Gastroesophageal sphincter (tissue), 3 donors: Measurements from ENCODE around the gene ARL6IP1.
"Not testable (repeated sequence)": the region's sequence is repeated elsewhere in the genome, so short reads cannot be mapped to it uniquely, and the experiment has no call there.

ENCODE experiments used
- CTCF ChIP-seq, 4 experiments: fragments of 200-600 bp in 2 of 4; fragments of 450-650 bp in 2 of 4; sonication (generic) in 1 of 4; IDR thresholded peaks; one replicate each; pipeline ENCODE4 v1.5.1; 2017 to 2019; ENCODE audit warnings: antibody characterized with exemption in 4 of 4, mild to moderate bottlenecking in 2 of 4, moderate library complexity in 2 of 4
- EP300 ChIP-seq: sonication (generic); formaldehyde crosslinking; IDR thresholded peaks from one replicate; pipeline ENCODE4 v1.6.1; 2017; ENCODE audit warnings: antibody characterized with exemption, mild to moderate bottlenecking
- POLR2A ChIP-seq, 2 donors: fragments of 450-650 bp; IDR thresholded peaks; one replicate each; pipeline ENCODE4 v1.6.1; 2017; ENCODE audit warnings: antibody characterized with exemption in 2 of 2, mild to moderate bottlenecking in 2 of 2, moderate library complexity in 1 of 2
- POLR2AphosphoS5 ChIP-seq: sonication (generic); formaldehyde crosslinking; IDR thresholded peaks from one replicate; pipeline ENCODE4 v1.6.1; 2017; ENCODE audit warnings: antibody characterized with exemption

- not testable (repeated sequence) for TF ChIP-seq EP300; CTCF (IDR thresholded peaks at IDR 0.05); POLR2AphosphoS5; POLR2A (IDR thresholded peaks at IDR 0.05)
These were observed 38.6 kb downstream of the ARL6IP1 start for GRCh38 chr16:18762713-18763112.
